ENCODE measurements around the gene FXYD5. TPM values are rescaled to one million over a fixed set of nuclear protein-coding genes. Genes with fewer than 3 reads are reported as not detected.

Gene FXYD5
- total and polyA plus RNA-seq, 10 of the 15 experiments (the other 5 are each of a cell fraction or from before 2014, with no cell fraction given), result 30.0 to 159 (median 93.9) TPM

- no TSS peak for BruUV-seq (replicated peaks)
- in situ Hi-C loops (cut with MboI) (no loop called here), intact Hi-C loops (cut with micrococcal nuclease; ENCODE audit: unreplicated experiment) (loop anchor here (5.0 kb wide), 1 partner anchor 102 kb away; the partner anchor contains the start of gene LSR)
- peaks cover 2 to 5% of the 10 kb centered on the region in 2 experiments; a peak in 2 of 4 replicates for H3K27me3 ChIP-seq (replicated peaks in 1 of 2; ENCODE audit: control insufficient read depth in 2 of 2, insufficient read depth in 2 of 2, low read length in 1 of 2)
- no peak overlapping the region for H3K27ac ChIP-seq (ENCODE audit: control insufficient read depth, insufficient read depth)
- no peaks in the 10 kb centered on the region for H3K36me3 ChIP-seq (ENCODE audit: control insufficient read depth in 2 of 2, insufficient read depth in 2 of 2, low read length in 1 of 2)
- SMC1A ChIA-PET (ENCODE audit: uncharacterized antibody, unreplicated experiment), result interaction anchor here (0.6 to 1.3 kb wide), 4 partner anchors 59 to 314 kb away, joined by 3 read pairs; no protein-coding TSS in a partner anchor
- DNase-seq (ENCODE audit: low read depth, low spot score) (no peak), FAIRE-seq (no peak), ATAC-seq (no peak)
- no peaks in the 10 kb centered on the region for H3K79me2 ChIP-seq (ENCODE audit: control insufficient read depth, insufficient read depth, low read length)
- no peaks in the 10 kb centered on the region for H3K9me3 ChIP-seq (replicated peaks; ENCODE audit: control insufficient read depth, insufficient read depth, low read length)
- H4K20me1 ChIP-seq (ENCODE audit: control insufficient read depth, insufficient read depth), result no peaks in the 10 kb centered on the region
- H3K4me2 ChIP-seq (ENCODE audit: control insufficient read depth, insufficient read depth), result no peak overlapping the region
- TF ChIP-seq RFX5 (IDR thresholded peaks at IDR 0.05; ENCODE audit: low read depth, low read length) (peak; percentile 42; the same call in 1 of the 2 replicates), KLF5 (IDR thresholded peaks at IDR 0.05; ENCODE audit: partially characterized antibody) (no peak), BMI1 (IDR thresholded peaks at IDR 0.05; ENCODE audit: borderline replicate concordance) (peak; percentile 71)
- no peak overlapping the region for H3K4me3 ChIP-seq
- H3K9ac ChIP-seq (ENCODE audit: control insufficient read depth, insufficient read depth, low read length), result no peak overlapping the region
- WGBS (ENCODE audit: insufficient coverage, insufficient replicate concordance, low lambda C conversion rate, missing lambda C conversion rate), result 13% methylated on average over 13 of the region's 15 CpGs
- no peak overlapping the region for H2AFZ ChIP-seq (ENCODE audit: control insufficient read depth, low read depth, low read length)
- POLR2A ChIA-PET, result no interaction called here
- RAD21 ChIA-PET (ENCODE audit: unreplicated experiment), result interaction anchor here (0.6 kb wide), 1 partner anchor 175 kb away, joined by 7 read pairs; no protein-coding TSS in a partner anchor
- peaks cover 13% of the 10 kb centered on the region for H3K4me1 ChIP-seq (ENCODE audit: control insufficient read depth, insufficient read depth, low read length)
- CTCF ChIA-PET, result interaction anchor here (0.8 to 1.8 kb wide), 4 partner anchors 21 to 78 kb away, joined by 3 to 6 read pairs (median 4); no protein-coding TSS in a partner anchor
Measured at GRCh38 chr19:35144600-35145436, 9.7 kb upstream of the FXYD5 start.

- ChIA-PET SMC1A (ENCODE audit: uncharacterized antibody, unreplicated experiment) (no interaction called here), POLR2A (interaction anchor here (1.1 kb wide), 1 partner anchor 56 kb away, joined by 3 read pairs; no protein-coding TSS in a partner anchor), RAD21 (ENCODE audit: unreplicated experiment) (interaction anchor here (1.2 kb wide), 1 partner anchor 81 kb away, joined by 4 read pairs; no protein-coding TSS in a partner anchor), CTCF (no interaction called here)
- Histone ChIP-seq H3K4me2 (ENCODE audit: control insufficient read depth, insufficient read depth) (no peak overlapping the region), H3K4me3 (no peak overlapping the region), H3K4me1 (ENCODE audit: control insufficient read depth, insufficient read depth, low read length) (peaks cover 8% of the 10 kb centered on the region), H3K36me3 (ENCODE audit: control insufficient read depth in 2 of 2, insufficient read depth in 2 of 2, low read length in 1 of 2) (no peaks in the 10 kb centered on the region), H4K20me1 (ENCODE audit: control insufficient read depth, insufficient read depth) (no peaks in the 10 kb centered on the region), H2AFZ (ENCODE audit: control insufficient read depth, low read depth, low read length) (no peak overlapping the region), H3K9me3 (replicated peaks; ENCODE audit: control insufficient read depth, insufficient read depth, low read length) (no peaks in the 10 kb centered on the region), H3K79me2 (ENCODE audit: control insufficient read depth, insufficient read depth, low read length) (no peaks in the 10 kb centered on the region), H3K9ac (ENCODE audit: control insufficient read depth, insufficient read depth, low read length) (no peak overlapping the region), H3K27me3 (replicated peaks in 1 of 2; ENCODE audit: control insufficient read depth in 2 of 2, insufficient read depth in 2 of 2, low read length in 1 of 2) (peaks cover 2 to 5% of the 10 kb centered on the region in 2 experiments; a peak in 2 of 4 replicates), H3K27ac (ENCODE audit: control insufficient read depth, insufficient read depth) (no peak overlapping the region)
- in situ Hi-C loops (cut with MboI) (no loop called here), intact Hi-C loops (cut with micrococcal nuclease; ENCODE audit: unreplicated experiment) (no loop called here)
- FAIRE-seq, result no peak
- 42% methylated on average over 7 of the region's 7 CpGs for WGBS (ENCODE audit: insufficient coverage, insufficient replicate concordance, low lambda C conversion rate, missing lambda C conversion rate)
- BruUV-seq (replicated peaks), result no TSS peak
- DNase-seq (ENCODE audit: low read depth, low spot score), result no peak
- ATAC-seq, result no peak
- TF ChIP-seq CTCF (IDR thresholded peaks at IDR 0.05 in 2 of 3, conservative IDR thresholded peaks at IDR 0.05 in 1 of 3; ENCODE audit: control insufficient read depth in 2 of 3, extremely low read depth in 1 of 3, insufficient read depth in 1 of 3, low read depth in 3 of 3, low read length in 3 of 3) (no peak), CBX5 (IDR thresholded peaks at IDR 0.05; ENCODE audit: low read depth) (no peak), MEF2A (IDR thresholded peaks at IDR 0.05; ENCODE audit: insufficient read depth, low read depth, low read length) (no peak), KAT2A (conservative IDR thresholded peaks at IDR 0.05; ENCODE audit: control insufficient read depth, low read depth, low read length) (no peak), FOS (IDR thresholded peaks at IDR 0.05; ENCODE audit: borderline replicate concordance, extremely low read depth, insufficient read length) (no peak), ATF7 (IDR thresholded peaks at IDR 0.05; ENCODE audit: low read depth) (no peak), HDAC2 (IDR thresholded peaks at IDR 0.05) (no peak), NFYB (IDR thresholded peaks at IDR 0.05; ENCODE audit: insufficient read depth, low read depth, low read length) (no peak), NFIC (IDR thresholded peaks at IDR 0.05; ENCODE audit: low read depth, low read length) (no peak), HDGF (IDR thresholded peaks at IDR 0.05) (no peak), ZSCAN29 (IDR thresholded peaks at IDR 0.05) (no peak)
Measured at GRCh38 chr19:35146746-35147459, 7.6 kb upstream of the FXYD5 start.

Data from GM12878 (cell line).